DMS 273 (cell line): ENCODE results near the gene MYBPC3.

ENCODE experiments used
- DNase-seq: peaks from one replicate; lab custom pipeline; 2025; ENCODE audit not compliant: unreplicated experiment; lab: John Stamatoyannopoulos, UW

The MYBPC3 gene

DNA sequence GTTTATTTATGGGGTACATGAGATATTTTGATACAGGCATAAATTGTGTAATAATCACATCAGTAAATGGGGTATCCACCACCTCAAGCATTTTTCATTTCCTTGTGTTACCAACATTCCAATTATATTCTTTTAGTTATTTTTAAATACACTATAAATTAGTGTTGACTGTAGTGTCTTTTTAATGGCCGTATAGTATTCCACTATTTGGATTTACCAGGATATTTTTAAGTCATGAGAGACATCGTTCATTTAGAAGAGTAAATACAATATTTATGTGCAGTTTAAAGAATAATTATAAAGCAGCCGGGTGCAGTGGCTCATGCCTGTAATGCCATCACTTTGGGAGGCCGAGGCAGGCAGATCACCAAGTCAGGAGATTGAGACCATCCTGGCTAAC is 32.0 kb upstream of the MYBPC3 start:
- DNase-seq: no peak

DNA sequence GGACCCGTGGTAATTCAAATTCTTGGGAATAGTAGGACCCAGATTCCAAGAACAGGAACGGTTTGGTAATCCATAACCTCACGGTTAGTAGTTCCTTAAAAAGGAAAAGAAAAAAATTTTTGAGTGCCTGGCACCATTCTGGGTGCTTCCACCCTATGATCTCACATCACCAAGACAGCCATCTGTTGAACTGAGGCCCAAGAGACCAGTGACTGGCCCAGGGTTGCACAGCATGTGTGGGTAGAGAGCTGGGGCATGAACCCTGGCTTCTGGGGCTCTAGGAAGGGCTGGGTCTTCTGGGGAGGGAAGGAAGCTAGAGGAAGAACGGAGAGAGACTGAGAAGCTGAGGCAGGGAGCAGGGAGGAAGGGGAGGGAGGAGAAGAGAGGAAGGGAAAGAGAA is 30.6 kb upstream of the MYBPC3 start:
- DNase-seq: no peak

DNA sequence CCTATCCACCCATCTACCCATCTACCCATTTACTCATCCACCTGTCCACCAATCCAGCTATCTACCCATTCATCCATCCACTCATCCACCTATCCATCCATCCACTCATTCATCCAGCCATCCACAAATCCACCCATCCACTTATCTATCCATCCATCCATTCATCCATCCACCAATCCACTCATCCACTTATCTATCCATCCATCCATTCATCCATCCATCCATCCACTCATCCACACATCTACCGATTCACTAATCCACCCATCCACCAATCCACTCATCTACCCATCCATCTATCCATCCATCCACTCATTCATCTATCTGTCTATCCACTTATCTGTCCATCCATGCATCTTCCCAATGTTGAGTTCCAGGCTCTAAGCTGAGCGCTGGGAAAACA is 27.6 kb upstream of the MYBPC3 start:
- DNase-seq: no peak

GRCh38 chr11:47379317-47379716 is 26.8 kb upstream of the MYBPC3 start:
- no peak for DNase-seq

DNA sequence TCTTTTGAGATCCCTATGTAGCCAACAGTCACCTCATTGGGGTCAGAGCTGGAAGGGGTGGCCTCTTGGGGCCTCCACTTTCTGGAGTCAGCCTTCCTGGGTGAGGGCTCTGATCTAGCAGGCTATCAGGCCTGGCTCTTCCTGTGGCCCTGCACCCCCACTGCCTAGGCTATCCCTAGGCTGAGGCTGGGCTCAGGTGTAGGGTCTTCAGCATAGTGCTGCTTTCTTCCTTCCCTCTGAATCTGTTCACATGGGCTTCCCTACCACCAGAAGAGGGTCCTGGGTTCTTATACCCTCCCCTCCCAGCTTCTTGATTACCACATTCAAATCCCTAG is 26.3 kb upstream of the MYBPC3 start:
- DNase-seq: no peak

- no peak for DNase-seq
Measured at GRCh38 chr11:47378010-47378835, 25.7 kb upstream of the MYBPC3 start, which contains the start of gene SPI1. SPI1 (minus strand) TSS chr11:47378547; CDS start chr11:47378353, 194 bp downstream.

DNA sequence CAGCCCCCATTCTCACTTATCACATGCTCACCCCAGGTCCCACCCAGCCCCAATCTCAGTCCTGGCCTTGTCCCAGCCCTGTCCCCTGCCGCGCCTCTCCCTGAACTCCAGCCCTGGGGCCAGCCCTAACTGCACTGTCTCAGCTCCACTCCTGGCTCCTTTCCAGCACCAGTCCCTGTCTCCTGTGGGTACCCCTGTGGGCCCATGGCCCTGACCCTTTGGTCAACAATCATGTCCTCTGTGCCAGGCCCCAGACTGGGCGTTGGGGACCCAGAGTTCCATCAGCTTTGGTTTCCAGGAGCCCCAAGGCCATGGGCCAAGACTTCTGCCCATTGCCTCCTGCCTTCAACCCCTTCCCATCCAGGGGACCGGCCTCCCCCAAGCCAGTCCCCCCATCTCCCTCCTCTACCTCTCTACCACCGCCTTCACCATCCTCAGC is 25.1 kb upstream of the MYBPC3 start:
- no peak for DNase-seq

GRCh38 chr11:47376525-47377371 is 24.2 kb upstream of the MYBPC3 start:
- no peak for DNase-seq

- no peak for DNase-seq
Measured at GRCh38 chr11:47376107-47376524, 23.6 kb upstream of the MYBPC3 start.

DNA sequence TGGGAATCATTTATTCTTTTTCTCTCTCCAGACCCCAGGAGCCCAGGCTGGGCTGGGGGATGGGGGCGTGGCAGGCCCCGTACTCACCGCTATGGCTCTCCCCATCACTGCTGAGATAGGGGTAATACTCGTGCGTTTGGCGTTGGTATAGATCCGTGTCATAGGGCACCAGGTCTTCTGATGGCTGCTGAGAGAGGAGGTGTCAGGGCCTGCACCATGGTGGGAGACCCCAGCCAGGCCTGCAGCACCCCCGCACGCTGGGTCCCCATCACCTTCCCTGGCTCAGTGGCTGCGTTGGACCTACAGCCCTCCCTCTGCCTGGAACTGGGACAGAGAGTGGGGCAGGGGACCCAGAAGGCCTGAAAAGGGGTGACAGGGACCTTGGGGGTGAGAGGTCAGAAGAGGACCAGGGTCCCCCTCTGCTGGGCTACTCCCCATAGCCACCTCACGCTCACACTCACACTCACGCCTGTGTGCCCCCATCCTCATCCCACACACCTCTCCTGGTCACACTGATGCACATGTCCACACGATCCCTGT is 23.1 kb upstream of the MYBPC3 start:
- DNase-seq: no peak

GRCh38 chr11:47375020-47375419 is 22.5 kb upstream of the MYBPC3 start:
- DNase-seq: no peak

GRCh38 chr11:47374720-47375019 is 22.2 kb upstream of the MYBPC3 start:
- no peak for DNase-seq

- DNase-seq: peak; percentile 86
Measured at GRCh38 chr11:47373876-47374719, 21.6 kb upstream of the MYBPC3 start.

DNA sequence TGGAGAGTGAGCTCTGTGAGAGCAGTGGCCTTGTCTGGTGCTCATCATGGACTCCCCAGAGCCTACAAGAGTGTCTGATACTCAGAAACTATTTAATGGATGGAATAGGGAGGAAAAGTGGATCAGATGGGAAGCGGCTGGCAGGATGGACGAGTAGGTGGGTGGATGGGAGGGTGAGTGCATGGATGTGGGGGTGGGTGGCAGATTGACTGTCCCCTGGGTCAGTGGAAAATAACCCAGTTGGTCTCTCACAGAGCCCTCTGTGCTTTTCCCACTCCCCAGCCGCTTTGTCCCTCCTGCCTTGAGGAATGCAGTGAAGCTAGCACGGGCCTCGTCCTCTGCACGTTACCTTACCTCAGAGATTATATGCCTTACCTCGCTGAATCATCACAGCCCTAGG is 19.9 kb upstream of the MYBPC3 start:
- no peak for DNase-seq

- DNase-seq: no peak
Measured at GRCh38 chr11:47369676-47370075, 17.2 kb upstream of the MYBPC3 start.

DNA sequence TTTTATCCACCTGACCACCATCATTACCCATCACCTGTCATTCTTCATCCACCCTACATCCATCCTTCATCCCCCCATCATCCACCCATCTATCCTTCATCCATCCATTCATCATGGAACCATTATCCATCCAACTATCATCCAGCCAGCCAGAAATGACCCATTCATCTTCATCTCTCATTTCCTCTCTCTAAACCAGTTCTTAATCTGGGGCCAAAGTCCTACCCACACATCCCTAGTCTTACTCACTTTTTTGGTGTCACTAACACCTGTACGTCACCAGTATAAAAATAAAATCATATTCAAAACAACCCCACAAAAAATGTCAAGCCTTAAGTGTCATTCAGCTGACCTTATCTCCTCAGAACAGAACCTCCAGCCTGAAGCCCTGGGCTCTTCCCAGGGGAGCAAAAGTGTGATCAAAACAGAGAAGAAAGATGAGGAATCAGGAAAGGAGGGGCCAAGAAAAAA is 13.6 kb upstream of the MYBPC3 start:
- DNase-seq: no peak

GRCh38 chr11:47361419-47361818 is 8.9 kb upstream of the MYBPC3 start:
- no peak for DNase-seq

- no peak for DNase-seq
Measured at GRCh38 chr11:47360341-47360740, 7.8 kb upstream of the MYBPC3 start.

DNA sequence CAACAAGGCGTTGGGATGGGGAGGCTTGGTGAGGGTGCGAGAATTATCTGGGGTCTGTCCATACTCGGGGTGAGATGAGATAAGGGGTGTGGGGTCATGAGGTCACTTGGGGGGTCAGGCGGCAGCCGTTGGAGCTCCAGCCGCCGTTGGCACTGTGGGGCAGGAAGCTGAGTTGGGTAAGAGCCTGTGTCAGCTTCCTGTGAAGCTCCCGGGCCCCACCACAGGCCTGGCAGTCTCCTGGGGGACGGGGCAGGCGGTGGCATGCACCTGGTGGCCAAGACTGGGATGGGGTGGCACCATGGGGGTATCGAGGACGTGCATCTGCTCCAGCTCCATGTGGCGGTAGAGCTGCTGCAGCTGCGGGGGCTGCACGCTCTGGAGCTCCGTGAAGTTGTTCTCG is 7.1 kb upstream of the MYBPC3 start:
- DNase-seq: no peak

DNA sequence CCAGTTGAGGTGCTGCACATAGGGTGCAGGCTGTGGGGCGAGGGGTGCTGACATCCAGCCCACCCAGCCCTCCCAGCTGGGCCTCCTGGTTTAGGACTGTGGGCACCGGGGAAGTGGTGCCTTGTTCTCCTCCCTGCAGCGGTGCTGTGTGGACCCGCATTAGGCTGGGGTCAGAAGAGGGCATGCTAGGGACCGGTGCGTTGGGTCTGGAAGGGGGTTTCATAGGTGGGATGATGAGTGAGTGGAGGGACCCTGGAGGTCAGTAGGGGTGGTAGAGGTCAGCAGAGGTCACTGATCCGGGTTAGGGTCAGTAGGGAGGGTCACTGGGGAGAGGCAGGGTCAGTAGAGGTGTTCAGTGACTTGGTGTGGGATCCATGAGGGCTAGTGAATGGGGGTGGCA is 6.7 kb upstream of the MYBPC3 start:
- DNase-seq: no peak

GRCh38 chr11:47358731-47359051 is 6.2 kb upstream of the MYBPC3 start:
- DNase-seq: no peak
